SU-DHL-6 (cell line): ENCODE data around the gene LTBP1.

Source experiments
- CTCF ChIP-seq: fragments of 200-600 bp; sonication (generic); IDR thresholded peaks from one replicate; pipeline ENCODE4 v1.5.1; 2017; ENCODE audit warnings: antibody characterized with exemption, mild to moderate bottlenecking, low read length, moderate library complexity; ENCODE audit not compliant: insufficient read depth, poor library complexity, severe bottlenecking
- EZH2phosphoT487 ChIP-seq: fragments of 200-600 bp; sonication (generic), shearing (Covaris generic); conservative IDR thresholded peaks from 2 replicates; pipeline ENCODE4 v1.6.1; 2018; ENCODE audit warnings: mild to moderate bottlenecking, antibody characterized with exemption, low read length, moderate library complexity, mixed read lengths

- TF ChIP-seq CTCF (no peak), EZH2phosphoT487 (no peak)
Measured at GRCh38 chr2:33118651-33119050, 171.9 kb downstream of the LTBP1 start.
